Endothelial cell of umbilical vein (primary cell): Measurements from ENCODE around the gene ITGA8. TPM values are rescaled to one million over a fixed set of nuclear protein-coding genes. Genes with fewer than 3 reads are reported as not detected.

Source experiments
- BruUV-seq: library from RNA; stranded (reverse); fragments of 400-500 nt; replicated peaks from 2 replicates; lab custom pipeline; 2021; lab: Mats Ljungman, UMichigan
- CTCF ChIA-PET: fragments of 300-600, 350-600 bp; sonication (Branson Sonifier 250); formaldehyde crosslinking; loops from one replicate; lab custom pipeline; 2021; ENCODE audit warnings: antibody characterized with exemption, inconsistent platforms; lab: Charles Lee
- POLR2A ChIA-PET: fragments of 300-600, 350-600 bp; sonication (Branson Sonifier 250); formaldehyde crosslinking; loops from one replicate; lab custom pipeline; 2021; ENCODE audit warnings: antibody characterized with exemption, inconsistent platforms; lab: Charles Lee
- DNase-seq: peaks from one replicate; pipeline ENCODE4 v3.0.0-alpha.2; 2011; ENCODE audit warnings: low read depth, low spot score
- FAIRE-seq: peaks from 2 replicates; lab custom pipeline; 2011; peaks lifted over from hg19 to GRCh38; lab: Jason Lieb, UNC
- H2AFZ ChIP-seq: 2 replicates; pipeline ENCODE4 v1.6.0; 2012; ENCODE audit warnings: low read depth, low read length, control low read depth, inconsistent platforms
- H3K27ac ChIP-seq: 2 replicates; pipeline ENCODE4 v1.5.1; 2011; ENCODE audit warnings: low read depth, mild to moderate bottlenecking, control low read depth, low read length, moderate library complexity; ENCODE audit not compliant: insufficient read depth
- H3K27me3 ChIP-seq, 2 experiments: 2 replicates each; pipeline versions ENCODE4 v1.6.0 to v1.6.1; 2011; ENCODE audit warnings: low read length in 2 of 2, mixed read lengths in 1 of 2; ENCODE audit not compliant: control insufficient read depth in 2 of 2, insufficient read depth in 2 of 2
- H3K36me3 ChIP-seq, 2 experiments: 2 replicates in 1 of 2; 3 replicates in 1 of 2; pipeline ENCODE4 v1.5.1; 2011; ENCODE audit warnings: low read length in 2 of 2, mild to moderate bottlenecking in 1 of 2, moderate library complexity in 1 of 2; ENCODE audit not compliant: control insufficient read depth in 2 of 2, insufficient read depth in 2 of 2; ENCODE audit errors: extremely low read depth in 1 of 2
- H3K4me1 ChIP-seq: 3 replicates; pipeline ENCODE4 v1.5.1; 2011; ENCODE audit warnings: mild to moderate bottlenecking, low read length; ENCODE audit not compliant: control insufficient read depth, insufficient read depth; ENCODE audit errors: extremely low read depth
- H3K4me2 ChIP-seq: 2 replicates; pipeline ENCODE4 v1.6.1; 2011; ENCODE audit warnings: low read length, control low read depth, mixed read lengths; ENCODE audit not compliant: insufficient read depth
- H3K4me3 ChIP-seq, 3 experiments: fragments of 200-600 bp in 1 of 3; sonication (generic), shearing (Covaris generic) in 1 of 3; replicated peaks in 1 of 3; 2 replicates each; pipeline ENCODE4 v1.5.1; 2011 to 2016; ENCODE audit warnings: control low read depth in 3 of 3, low read length in 3 of 3, mild to moderate bottlenecking in 2 of 3, inconsistent platforms in 1 of 3, low read depth in 1 of 3, moderate library complexity in 1 of 3; ENCODE audit not compliant: insufficient read depth in 1 of 3
- H3K79me2 ChIP-seq: 2 replicates; pipeline ENCODE4 v1.6.0; 2012; ENCODE audit warnings: low read length, inconsistent platforms; ENCODE audit not compliant: control insufficient read depth, insufficient read depth
- H3K9ac ChIP-seq: replicated peaks from 2 replicates; pipeline ENCODE3; 2011; ENCODE audit warnings: low read length, control low read depth; ENCODE audit not compliant: insufficient read depth; ENCODE audit errors: extremely low read depth
- H3K9me1 ChIP-seq: replicated peaks from 3 replicates; pipeline ENCODE4 v1.6.0; 2011; ENCODE audit warnings: mild to moderate bottlenecking, low read length; ENCODE audit not compliant: control insufficient read depth, insufficient read depth; ENCODE audit errors: extremely low read depth
- H3K9me3 ChIP-seq: replicated peaks from 2 replicates; pipeline ENCODE4 v1.5.1; 2012; ENCODE audit warnings: low read length, inconsistent platforms; ENCODE audit not compliant: control insufficient read depth, insufficient read depth
- H4K20me1 ChIP-seq: replicated peaks from 2 replicates; pipeline ENCODE3; 2011; ENCODE audit warnings: mild to moderate bottlenecking, low read length; ENCODE audit not compliant: control insufficient read depth, insufficient read depth; ENCODE audit errors: extremely low read depth
- CTCF ChIP-seq, 2 donors: IDR thresholded peaks; 1 replicate in 1 of 2; 2 replicates in 1 of 2; pipeline ENCODE4 v1.5.1; 2011; ENCODE audit warnings: low read length in 2 of 2, mild to moderate bottlenecking in 2 of 2, moderate library complexity in 2 of 2, control low read depth in 1 of 2, inconsistent platforms in 1 of 2, low read depth in 1 of 2; ENCODE audit not compliant: insufficient read depth in 1 of 2; ENCODE audit errors: extremely low read depth in 1 of 2
- EZH2 ChIP-seq: IDR thresholded peaks from 2 replicates; pipeline ENCODE4 v1.6.1; 2012; ENCODE audit warnings: borderline replicate concordance, low read depth, mild to moderate bottlenecking, moderate library complexity, low read length, inconsistent platforms; ENCODE audit not compliant: severe bottlenecking
- FOS ChIP-seq: IDR thresholded peaks from 2 replicates; pipeline ENCODE4 v1.6.1; 2011; ENCODE audit warnings: mild to moderate bottlenecking, low read length, moderate library complexity, borderline replicate concordance; ENCODE audit not compliant: insufficient read depth
- GATA2 ChIP-seq: IDR thresholded peaks from 2 replicates; pipeline ENCODE4 v1.7.0; 2011; ENCODE audit warnings: low read depth, mild to moderate bottlenecking, moderate library complexity, mixed read lengths, low read length; ENCODE audit not compliant: insufficient read length, insufficient read depth
- JUN ChIP-seq: IDR thresholded peaks from 2 replicates; pipeline ENCODE4 v1.6.1; 2011; ENCODE audit warnings: borderline replicate concordance, low read depth; ENCODE audit not compliant: insufficient read length, insufficient read depth
- MAX ChIP-seq: IDR thresholded peaks from 2 replicates; pipeline ENCODE4 v1.6.1; 2011; ENCODE audit not compliant: insufficient read depth, insufficient read length
- MYC ChIP-seq: IDR thresholded peaks from one replicate; pipeline ENCODE4 v1.6.1; 2011; ENCODE audit warnings: mild to moderate bottlenecking, low read depth, low read length
- POLR2A ChIP-seq: IDR thresholded peaks from 2 replicates; pipeline ENCODE4 v1.6.1; 2012; ENCODE audit warnings: low read depth, mild to moderate bottlenecking, control low read depth, low read length
- POLR2AphosphoS5 ChIP-seq: IDR thresholded peaks from 2 replicates; pipeline ENCODE4 v1.6.1; 2012; ENCODE audit warnings: low read depth, mild to moderate bottlenecking, control low read depth, low read length, moderate library complexity; ENCODE audit not compliant: insufficient read depth
- dilution Hi-C: fragments of 300-500 bp; cut with MboI; formaldehyde crosslinking; loops from one replicate; pipeline ENCODE4 v1.15.0; 2019; ENCODE audit warnings: low sequenced_read_pairs; ENCODE audit not compliant: extremely low pct_ligation_motif_present
- intact Hi-C: fragments of 100-400 bp; cut with micrococcal nuclease; formaldehyde crosslinking; loops from one replicate; pipeline ENCODE4 v1.10.0; 2022
- polyA plus RNA-seq, 4 experiments: library from polyadenylated mRNA; depleted of rRNA in 3 of 4; stranded (reverse) in 3 of 4; unstranded in 1 of 4; fragments of >200 nt; gene quantifications; 2 replicates each; pipeline versions ENCODE4 v1.2.1 to v1.2.3, GENCODE V29; 2011 to 2012; ENCODE audit warnings: missing spikeins in 1 of 4
- total RNA-seq: library from RNA; stranded (reverse); gene quantifications from 2 replicates; pipeline ENCODE4 v1.2.3, GENCODE V29; 2021

ITGA8 gene
- total and polyA plus RNA-seq, 2 donors (not counting 3 experiments of a cell fraction or from before 2014, with no cell fraction given): 0.04 to 0.40 TPM

GRCh38 chr10:15739254-15739970 lies 19.7 kb upstream of the ITGA8 start:
- no peak overlapping the region for H3K4me3 ChIP-seq
- CTCF ChIA-PET: interaction anchor here (1.0 to 1.5 kb wide), 3 partner anchors 10 to 154 kb away, joined by 3 to 4 read pairs (median 3); partner anchors contain the start of gene ITGA8
- no peaks in the 10 kb centered on the region for H3K79me2 ChIP-seq
- no peaks in the 10 kb centered on the region for H3K4me1 ChIP-seq
- H4K20me1 ChIP-seq: no peaks in the 10 kb centered on the region
- intact Hi-C loops (no loop called here), dilution Hi-C loops (no loop called here)
- no peaks in the 10 kb centered on the region for H3K9me1 ChIP-seq
- H3K27me3 ChIP-seq: peaks cover 3% of the 10 kb centered on the region in 2 experiments
- no peak overlapping the region for H3K4me2 ChIP-seq
- no peak overlapping the region for H3K9ac ChIP-seq
- H3K36me3 ChIP-seq: no peaks in the 10 kb centered on the region
- H3K27ac ChIP-seq: no peak overlapping the region
- BruUV-seq: no TSS peak
- no peak overlapping the region for H2AFZ ChIP-seq
- TF ChIP-seq MAX (no peak), CTCF (IDR thresholded peaks at IDR 0.05; ENCODE audit: extremely low read depth in 1 of 2, insufficient read depth in 1 of 2, low read depth in 1 of 2, low read length in 2 of 2) (no peak), EZH2 (no peak), POLR2AphosphoS5 (no peak), POLR2A (no peak), MYC (no peak), GATA2 (no peak), FOS (no peak), JUN (no peak)
- no peak for FAIRE-seq
- POLR2A ChIA-PET: no interaction called here
- no peaks in the 10 kb centered on the region for H3K9me3 ChIP-seq
- DNase-seq: no peak
